Measurements from ENCODE around the gene ADCY7.
A peak's percentile ranks its signal among the peaks of the same experiment; 100 is the strongest.
"Not testable (repeated sequence)": the region's sequence is repeated elsewhere in the genome, so short reads cannot be mapped to it uniquely, and the experiment has no call there.

ADCY7 gene

DNA sequence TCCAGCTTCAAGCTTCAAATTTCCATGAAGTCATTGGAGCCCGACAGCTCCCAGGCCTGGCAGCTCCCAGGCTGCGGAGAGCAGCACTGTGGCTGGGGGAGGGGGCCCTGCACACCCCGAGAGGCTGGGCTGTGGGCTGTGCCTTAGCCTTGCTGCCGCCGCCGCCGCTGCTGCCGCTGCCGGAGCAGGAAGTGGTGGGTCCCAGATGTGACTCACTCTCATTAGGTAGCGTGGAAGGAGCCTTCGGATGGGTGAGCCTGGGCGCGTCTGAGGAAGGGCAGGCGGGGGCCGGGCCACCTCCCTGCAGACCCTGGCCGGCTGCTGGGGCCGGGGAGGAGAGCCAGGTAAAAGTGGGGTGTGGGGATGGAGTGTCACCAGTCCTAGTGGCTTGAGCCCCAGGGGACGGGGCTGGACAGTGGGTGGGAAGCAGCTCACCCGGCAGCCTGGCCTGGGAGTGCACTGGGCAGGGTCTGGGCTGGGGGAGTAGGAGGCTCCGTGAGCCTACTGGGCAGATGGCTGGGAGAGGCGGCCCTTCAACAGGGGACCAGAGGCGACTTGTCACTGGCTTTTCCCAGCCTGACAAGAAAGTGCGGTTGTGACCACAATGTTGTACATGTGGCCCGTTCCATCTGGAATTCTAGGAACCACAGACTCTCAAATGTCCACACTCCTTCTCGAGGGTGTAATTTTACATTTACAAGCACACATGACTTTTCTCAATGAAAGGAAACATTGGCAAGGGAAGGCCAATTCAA, at the start of gene ADCY7:
Gene ADCY7, plus strand, starts transcription at position 215 of the 755 bp plus-strand sequence. CDS start 21,629 bp downstream, outside the sequence.
- DNase-seq (ENCODE audit: low spot score) = peak; percentile 85

DNA sequence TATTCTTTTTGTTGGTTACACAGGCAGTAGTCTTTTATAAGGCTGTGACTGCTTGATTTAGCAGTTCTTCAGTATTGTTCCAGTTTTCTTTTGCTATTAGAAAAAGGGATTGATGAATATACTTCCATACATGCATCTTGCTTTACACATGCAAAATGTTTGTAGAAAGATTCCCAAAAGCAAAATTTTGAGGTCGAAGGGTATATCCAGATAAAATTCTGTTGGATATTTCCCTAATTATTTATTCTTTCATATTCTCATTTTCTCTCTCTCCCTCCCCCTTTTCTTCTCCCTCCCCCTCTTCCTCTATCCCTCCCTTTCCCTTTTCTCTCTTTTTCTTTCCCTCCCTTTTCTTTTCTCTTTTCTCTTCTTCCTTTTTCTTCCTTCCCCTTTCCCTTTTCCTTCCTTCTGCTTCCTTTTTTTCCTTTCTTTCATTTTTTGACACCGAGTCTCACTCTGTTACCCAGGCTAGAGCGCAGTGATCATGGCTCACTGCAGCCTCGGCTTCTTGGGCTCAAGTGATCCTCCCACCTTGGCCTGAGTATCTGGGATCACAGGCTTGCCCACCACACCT, 46.9 kb upstream of the ADCY7 start:
- DNase-seq (ENCODE audit: low spot score) = no peak

DNA sequence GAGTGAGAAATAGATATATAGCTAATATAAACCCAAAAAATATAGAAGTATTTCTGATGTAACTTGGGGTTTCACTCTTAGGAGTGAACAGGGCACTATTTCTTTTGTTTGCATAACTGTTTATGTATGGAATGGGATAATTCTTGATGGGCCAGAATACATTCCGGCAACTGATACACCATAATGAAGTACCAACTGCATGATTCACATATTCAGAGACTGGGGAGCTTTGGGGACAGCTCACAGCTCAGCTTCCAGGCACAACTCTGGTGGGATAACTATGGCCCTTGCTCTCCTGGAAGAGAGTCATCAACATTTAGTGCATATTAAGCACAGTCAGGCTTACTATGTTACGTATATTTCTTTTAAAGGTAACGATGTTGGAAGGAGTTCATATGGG, 42.1 kb upstream of the ADCY7 start:
- no peak for DNase-seq (ENCODE audit: low spot score)

DNA sequence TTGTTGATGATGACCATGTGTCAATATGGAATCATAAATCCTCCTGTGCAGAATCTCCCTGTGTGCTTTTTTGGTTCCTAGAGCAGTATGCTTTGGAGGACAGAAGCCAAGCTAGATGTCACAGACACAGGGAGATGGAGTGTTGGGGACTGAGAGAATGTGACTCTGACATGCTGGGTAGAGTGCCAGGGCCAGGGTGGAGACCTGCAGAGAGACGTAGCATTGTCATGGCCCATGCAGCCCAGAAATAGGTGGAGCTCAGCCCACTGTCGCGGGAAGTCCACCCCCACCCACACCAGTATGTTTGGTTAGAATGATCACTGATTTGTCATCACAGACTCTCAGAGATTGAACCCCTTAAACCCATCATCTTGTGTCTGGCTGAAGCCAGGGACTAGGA, 39.2 kb upstream of the ADCY7 start:
- no peak for DNase-seq (ENCODE audit: low spot score)

DNA sequence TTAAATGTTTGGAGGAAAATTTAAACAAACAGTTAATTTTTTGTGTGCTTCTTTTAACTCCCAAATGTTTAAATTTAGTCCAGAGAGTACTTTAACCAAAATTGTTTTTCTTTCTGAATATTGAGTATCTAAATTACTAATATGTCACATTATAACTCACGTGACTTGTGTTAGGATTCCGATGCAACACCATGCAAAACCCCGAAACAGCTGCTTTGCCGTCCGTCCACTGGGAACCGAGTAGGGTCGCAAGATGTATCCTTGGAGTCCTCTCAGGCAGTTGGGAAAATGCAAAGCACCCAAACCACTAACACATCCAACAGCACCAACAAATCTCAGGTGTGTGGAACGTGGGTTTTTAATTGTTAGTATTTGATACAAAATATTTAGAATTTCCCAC, 38.7 kb upstream of the ADCY7 start:
- no peak for DNase-seq (ENCODE audit: low spot score)

DNA sequence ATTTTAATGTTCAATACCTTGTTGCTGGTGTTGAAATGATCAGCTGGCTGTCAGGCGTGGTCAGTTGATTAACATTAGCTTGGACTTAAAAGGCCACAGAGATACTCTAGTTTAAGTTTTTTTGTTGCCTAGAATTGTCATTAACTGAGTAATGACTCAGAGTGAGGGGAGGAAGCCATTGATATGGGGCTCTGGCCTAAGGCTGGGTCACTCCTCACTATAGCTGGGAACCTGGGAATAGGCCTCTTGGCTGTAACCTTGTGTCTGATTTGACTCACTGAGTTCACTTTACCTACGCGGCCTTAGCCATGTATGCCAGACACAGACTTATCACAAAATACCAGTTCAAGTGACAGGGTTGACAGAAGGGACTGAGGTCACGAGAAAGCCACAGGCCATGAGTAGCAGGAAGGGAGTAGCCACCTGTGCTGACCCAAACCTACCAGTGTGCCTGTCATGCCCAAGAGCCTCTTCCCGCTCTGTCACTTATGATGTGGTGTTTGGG, 37.9 kb upstream of the ADCY7 start:
- no peak for DNase-seq (ENCODE audit: low spot score)

DNA sequence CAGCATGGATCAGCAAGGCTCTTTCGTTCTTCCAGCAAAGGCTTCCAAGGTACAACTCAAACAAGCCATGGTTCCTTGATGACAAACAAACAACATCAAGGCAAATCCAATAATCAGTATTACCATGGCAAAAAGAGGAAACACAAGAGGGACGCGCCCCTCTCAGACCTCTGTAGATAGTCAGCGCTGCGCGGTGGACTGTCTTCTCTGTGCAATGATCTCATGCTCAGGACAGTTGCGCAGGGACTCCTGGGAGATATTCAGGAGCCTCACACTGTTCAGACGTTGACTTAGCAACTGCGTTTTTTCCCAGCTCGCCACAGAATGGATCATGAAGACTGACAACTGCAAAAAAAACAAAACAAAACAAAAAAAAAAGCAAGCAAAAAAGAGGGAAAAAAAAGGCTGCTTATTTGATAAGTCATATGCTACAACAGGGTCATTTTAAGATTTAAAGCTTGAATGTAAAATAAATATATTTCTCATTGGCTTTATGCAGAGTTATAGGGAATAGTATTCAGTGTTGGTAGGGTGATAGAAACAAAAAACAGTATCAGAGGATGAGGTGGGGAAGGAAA, 37.1 kb upstream of the ADCY7 start:
- DNase-seq (ENCODE audit: low spot score) = no peak

DNA sequence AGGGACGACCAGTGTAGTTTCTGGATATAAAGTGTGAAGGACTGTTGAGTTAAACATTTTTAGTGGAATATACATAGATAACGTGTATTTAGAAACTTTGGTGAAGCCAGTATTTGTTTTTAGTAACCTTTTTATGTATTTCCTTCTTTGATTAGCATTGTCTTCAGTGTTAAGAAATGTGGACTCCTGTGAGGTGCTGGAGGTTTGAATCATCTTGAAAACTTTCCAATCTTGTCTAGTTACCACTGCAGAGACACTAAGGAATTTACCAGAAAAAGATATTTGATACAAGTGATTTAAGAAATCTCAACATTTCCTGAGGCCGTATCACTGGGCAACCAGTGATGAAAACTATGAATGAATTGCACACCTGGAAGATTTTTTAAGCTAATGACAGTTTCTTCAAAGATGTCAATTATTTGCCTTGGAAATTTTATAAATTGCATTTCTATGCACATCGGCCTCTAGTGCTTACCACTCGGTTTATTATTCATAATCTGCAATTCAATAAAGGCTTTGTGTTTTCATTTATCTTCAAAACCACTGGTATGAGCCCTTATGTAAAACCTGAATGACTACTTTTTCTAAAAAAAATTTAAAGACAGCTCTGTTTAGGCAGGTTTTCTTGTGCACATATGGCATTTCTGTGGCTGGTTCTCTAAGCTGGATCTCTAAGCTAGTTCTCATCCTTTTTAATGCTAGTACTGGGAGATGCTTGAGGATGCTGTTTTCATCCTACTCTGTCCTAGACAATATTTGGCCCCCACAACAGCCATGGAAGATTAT, 31.4 kb upstream of the ADCY7 start:
- DNase-seq (ENCODE audit: low spot score) = no peak

DNA sequence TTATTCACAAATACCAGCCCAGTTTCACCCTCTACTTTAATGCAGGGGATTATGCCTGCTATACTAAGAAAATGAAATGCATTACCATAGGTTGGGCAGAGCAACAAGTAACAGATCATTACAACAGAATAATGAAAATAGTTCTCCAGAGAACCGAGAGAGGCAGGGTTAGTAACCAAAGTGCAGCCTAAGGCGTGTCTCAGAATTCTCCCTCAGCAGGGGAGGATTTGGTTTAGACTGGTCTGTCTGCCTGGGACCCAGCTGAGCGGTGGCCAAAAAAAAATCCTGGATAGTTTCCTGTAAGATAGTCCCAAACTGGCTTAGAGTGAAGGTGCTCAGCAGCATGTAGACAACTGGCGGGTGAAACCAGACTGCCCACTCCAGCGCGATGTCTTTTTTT, 30.8 kb upstream of the ADCY7 start:
- no peak for DNase-seq (ENCODE audit: low spot score)

DNA sequence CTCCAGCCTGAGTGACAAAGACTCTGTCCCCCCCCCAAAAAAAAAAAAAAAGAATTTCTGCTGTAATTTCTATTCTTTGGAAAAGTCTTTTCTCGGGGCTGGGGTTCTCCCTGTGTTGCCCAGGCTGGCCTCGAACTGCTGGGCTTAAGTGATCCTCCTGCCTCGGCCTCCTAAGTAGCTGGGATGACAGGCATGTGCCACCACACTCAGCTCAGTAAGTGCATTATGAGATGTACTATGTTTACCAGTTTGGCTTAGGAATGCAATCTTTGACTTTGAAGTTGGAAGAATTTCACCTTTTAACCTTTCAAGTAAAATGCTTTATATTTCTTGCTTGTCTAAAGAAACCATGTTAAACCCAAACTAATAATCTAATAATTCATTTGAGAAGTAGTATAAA, 28.0 kb upstream of the ADCY7 start:
- DNase-seq (ENCODE audit: low spot score) = no peak

DNA sequence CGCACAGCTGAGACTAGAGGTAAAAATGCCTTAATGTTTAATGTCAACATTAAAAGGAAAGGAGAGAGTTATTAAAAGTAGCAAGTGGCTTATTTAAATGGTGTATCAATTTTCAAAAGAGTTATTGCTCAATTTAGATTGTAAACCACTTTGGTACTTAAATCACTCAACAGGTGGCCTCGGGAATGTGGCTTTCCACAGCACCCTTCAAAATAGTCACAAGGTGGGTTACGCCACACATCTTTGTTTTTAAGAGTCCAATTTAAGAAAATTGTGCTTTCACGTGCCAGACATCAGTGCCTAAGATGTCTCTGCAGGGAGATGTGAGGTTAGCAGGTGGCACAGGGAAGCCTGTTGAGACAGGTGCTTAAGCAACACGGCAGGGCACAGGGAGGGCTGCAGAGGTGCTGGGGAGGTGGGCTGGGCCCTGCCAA, 27.5 kb upstream of the ADCY7 start:
- DNase-seq (ENCODE audit: low spot score) = no peak

DNA sequence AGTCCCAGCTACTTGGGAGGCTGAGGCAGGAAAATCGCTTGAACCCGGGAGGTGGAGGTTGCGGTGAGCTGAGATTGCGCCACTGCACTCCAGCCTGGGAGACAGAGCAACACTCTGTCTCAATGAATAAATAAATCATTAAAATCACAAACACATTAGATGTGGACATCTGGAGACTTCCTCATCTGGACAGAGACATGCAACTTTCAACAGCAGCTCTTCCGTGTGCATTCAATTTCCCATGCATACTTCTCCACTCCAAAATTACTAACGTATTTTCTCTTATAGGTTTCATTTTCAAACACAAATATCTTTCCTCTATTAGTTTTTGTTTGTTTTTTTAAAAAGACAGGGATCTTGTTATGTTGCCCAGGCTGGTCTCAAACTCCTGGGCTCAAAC, 23.3 kb upstream of the ADCY7 start:
- not testable (repeated sequence) for DNase-seq (ENCODE audit: low spot score)

DNA sequence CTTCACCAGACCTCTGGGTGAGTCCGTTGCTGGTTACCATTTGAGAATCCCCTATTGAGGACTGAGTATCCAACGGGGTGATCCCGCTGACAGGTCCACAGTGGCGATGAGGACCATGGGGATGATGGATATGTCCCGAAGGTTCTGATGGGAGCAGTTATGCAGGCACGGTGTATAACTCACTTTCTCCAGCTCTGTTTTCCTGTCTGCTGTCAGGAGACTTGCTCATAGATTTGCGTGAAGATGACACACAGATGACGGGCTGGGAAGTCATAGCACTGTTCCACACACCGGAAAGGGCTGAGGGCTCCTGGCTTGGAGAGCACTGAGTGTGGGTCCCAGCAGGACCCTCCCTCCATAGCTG, 22.2 kb upstream of the ADCY7 start:
- peak; percentile 10 for DNase-seq (ENCODE audit: low spot score)

DNA sequence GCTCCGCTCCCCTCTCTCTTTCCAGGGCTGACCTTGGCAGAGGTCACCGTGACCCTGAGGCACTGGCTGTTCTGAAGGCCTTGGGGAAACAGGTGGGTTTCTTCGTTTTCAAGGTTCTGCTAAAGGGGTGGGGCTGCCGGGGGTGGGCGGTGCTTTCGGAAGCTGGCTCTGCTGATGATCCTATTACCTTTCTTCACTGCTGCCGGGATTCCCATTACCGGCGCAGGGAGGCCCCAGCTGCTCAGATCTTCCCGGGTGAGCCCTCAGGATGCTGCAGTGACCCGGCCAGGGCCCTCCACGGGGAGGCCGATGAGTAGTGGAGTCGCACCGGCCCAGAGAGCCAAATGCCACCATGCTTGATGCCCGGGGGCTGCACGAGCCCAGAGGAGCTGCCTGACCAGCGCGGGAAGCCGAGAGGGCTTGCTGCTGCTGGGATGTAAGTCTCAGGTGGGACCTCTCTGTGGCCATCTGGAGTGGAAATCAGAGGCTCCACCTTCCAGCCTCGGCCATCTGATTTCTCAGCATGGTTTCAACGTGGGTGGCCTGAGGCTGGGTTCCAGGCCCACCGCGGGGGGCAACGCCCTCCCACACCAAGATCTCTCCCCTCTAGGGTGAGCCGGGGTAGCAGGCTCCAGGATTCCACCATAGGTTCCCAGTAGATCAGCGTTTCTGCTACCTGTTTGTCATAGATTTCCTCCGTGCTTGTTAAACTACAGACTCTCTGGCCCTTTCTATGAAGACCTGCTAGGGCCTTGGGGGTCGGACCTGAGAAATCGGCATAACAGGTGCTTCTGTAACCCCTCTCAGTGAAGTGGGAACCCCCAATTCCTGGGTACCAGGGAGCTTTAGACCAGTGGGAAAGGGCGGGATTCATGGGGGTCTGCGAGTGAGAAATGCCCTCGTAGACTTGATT, 21.6 kb upstream of the ADCY7 start:
- DNase-seq (ENCODE audit: low spot score) = peak; percentile 7

DNA sequence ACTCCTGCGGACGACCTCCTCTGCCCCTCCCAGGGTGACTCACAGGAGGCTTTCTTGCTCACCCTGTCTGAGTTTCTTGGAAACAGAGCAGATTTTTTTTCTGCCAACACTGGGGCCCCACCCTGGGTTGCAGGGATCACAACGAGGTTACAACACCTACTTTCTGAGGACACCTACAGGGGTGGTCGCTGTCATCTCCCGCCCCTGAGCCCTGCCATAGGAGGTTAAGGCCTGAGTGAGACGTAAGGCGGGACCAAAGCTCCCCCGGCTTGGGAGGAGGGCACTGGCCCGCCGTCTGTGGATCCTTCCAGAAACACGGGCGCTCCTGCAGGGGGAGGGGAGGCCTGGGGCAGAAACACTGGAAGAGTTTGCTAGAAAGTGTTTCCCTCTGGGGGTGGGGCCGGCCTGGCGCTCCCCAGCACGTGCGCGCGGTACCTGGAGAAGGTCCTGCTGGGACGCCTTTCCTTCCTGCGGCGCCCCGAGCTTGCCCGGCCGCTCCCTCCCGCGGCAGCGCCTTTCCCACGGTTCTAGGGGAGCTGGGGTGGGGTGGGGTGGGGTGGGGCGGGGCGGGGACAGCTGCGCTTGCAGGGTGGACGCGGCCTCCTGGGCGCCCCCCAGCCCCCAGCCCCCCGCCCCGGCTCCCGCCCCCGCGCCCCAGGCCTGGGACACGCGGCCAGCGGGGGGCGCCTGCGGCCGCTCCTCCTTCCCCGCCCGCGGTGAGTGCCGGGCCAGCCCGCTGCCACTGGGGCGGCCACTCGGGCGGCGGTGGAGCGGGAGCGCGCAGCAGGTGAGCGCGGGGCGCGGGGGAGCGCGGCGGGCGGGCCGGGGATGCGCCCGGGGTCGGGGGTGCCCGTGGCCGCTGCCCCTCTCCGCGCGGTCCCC, 20.7 kb upstream of the ADCY7 start:
- DNase-seq (ENCODE audit: low spot score) = peak; percentile 33

DNA sequence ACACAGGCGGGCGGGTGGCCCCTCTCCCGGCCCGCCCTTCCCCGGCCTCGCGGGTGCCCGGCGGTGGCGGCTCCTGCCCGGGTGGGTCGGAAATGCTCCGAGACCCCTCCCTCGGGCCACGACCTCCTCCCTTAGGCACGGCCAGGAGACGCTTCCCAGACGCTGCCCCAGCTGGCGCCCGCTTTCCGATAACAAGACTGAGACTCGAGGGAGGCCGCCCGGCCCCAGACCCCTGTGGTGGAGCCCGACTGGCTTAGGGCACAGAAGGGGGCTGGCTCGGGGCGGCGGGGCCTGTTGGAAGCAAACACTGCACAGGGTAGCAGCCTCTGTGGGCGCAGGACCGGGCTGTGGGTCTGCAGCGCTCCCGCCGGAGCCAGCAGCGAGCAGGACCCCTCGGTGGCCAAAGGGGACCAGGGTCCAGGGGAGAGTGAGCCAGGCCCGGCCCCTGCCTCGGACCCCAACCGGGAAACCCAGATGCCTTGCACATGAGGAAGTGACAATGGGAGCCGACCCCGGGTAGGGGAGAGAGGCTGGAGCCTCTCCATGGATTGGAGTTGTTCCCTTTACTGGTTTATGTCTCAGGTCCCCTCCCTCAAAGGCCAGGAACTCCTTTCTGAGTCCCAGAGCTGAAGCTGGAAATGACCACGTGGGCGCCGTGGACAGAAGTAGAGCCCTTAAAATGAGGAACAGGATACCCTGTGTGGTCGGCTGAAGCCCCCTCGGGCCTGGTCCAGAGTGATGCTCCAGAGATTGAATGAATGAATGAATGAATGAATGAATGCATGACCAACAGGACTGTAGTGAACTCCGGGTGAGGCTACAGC, 19.8 kb upstream of the ADCY7 start:
- no peak for DNase-seq (ENCODE audit: low spot score)

DNA sequence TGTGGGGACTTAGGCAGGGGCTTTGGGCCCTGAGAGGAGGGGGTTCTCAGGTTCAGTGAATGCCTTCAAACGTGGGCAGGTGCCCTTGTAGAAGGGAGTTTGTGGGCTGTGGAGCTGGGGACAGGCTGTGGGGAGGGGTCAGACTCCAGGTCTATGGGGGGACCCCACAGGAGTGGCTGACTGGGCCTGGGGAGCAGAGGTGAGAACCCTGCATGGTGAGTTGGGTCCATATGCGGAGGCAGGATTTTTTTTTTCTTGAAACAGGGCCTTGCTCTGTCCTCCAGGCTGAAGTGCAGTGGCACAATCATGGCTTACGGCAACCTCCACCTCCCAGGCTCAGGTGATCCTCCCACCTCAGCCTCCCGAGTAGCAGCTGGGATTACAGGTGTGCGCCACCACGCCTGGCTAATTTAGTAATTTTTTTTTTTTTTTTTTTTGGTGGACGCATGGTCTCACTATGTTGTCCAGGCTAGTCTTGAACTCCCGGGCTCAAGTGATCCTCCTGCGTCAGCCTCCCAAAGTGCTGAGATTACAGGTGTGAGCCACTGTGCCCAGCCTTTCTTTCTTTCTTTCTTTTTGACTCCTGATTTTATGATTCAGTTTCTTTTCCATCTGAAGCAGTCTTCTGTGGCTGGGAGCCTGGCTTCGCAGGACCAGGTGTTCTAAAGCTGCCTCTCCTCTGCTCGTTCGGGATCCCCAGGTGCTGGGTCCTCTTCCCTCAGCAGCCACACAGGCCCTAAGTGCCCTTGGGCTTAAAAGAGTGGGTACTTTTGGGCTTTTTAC, 19.0 kb upstream of the ADCY7 start:
- DNase-seq (ENCODE audit: low spot score) = no peak

DNA sequence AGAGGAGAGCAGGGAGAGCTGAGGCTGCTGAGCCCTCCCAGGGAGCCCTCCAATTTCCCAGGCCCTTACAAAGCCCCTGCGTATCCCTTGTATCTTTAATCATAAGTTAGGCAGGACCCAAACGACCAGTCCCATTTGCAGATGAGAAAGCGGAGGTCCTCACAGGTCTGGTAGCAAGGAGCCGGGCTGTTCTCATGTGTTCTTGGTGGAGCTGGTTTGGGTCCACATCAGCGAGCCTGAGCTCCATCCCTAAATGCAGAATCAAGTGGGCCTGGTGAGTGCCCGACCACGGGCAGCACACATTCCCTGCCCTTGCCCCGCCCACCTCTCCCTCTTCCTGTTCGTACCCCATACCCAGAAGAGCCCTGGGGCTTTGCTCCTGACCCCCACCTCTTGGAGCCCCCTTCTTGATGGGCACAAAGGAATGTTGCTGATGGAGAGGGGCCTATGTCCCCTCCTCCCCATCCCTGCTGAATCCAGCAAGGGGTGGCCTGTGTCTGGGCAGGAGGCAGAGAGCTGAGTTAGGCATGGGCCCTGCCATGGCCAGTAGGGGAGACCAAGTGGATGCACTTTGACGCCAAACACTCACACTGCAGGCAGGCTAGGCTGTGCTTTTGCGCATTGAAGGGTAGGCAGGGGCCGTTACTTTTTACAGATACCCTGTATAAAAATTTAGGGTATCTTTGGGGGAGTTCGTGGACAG, 18.3 kb upstream of the ADCY7 start:
- no peak for DNase-seq (ENCODE audit: low spot score)

Data from kidney capillary endothelial cell (primary cell).